Measurements from ENCODE around the gene TBC1D5. TPM values are rescaled to one million over a fixed set of nuclear protein-coding genes. Genes with fewer than 3 reads are reported as not detected.

Gene TBC1D5
- total and polyA plus RNA-seq, 2 of the 8 experiments (the other 6 are each of a cell fraction or from before 2014, with no cell fraction given), result 11.0 to 22.9 TPM

DNA sequence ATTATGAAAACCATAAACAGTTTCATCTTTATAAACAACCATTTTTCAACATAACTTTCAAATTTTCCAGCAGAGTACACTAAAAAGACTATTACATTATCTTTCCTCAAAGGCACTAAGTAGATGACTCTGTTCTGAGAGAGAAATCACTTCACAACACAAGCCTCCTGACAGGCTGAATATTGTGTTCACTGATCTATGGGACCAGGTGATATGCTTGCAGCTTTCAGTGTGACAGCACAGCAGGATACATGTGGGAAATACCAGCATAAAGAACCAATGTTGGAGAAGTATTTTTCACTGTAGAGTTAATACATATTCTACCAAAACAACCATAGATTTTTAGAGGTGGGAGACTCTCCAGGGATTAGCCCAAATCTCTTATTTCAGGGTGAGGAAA, 507.1 kb downstream of the TBC1D5 start:
- Histone ChIP-seq H3K36me3 (ENCODE audit: control insufficient read depth in 2 of 4, insufficient read depth in 4 of 4, low read length in 3 of 4) (no peaks in the 10 kb centered on the region), H4K91ac (replicated peaks; ENCODE audit: insufficient read length, low read length) (no peak overlapping the region), H3K79me1 (ENCODE audit: low read depth, low read length) (no peaks in the 10 kb centered on the region), H3K27ac (ENCODE audit: low read depth, low read length) (no peak overlapping the region), H4K20me1 (replicated peaks in 1 of 2; ENCODE audit: control insufficient read depth in 1 of 2, insufficient read depth in 2 of 2, low read length in 2 of 2) (no peaks in the 10 kb centered on the region), H2BK15ac (ENCODE audit: low read length) (no peak overlapping the region), H2BK12ac (ENCODE audit: low read depth, low read length) (no peak overlapping the region), H2AFZ (ENCODE audit: low read length) (no peak overlapping the region), H3K79me2 (ENCODE audit: control insufficient read depth in 1 of 2, insufficient read depth in 2 of 2, low read length in 2 of 2) (no peaks in the 10 kb centered on the region), H3K14ac (ENCODE audit: insufficient read length) (no peak overlapping the region), H3K23ac (ENCODE audit: insufficient read length) (no peak overlapping the region), H3K4ac (replicated peaks; ENCODE audit: insufficient read length, low read depth, low read length) (no peak overlapping the region), H3K56ac (replicated peaks; ENCODE audit: insufficient read length, low read depth, low read length) (no peak overlapping the region), H4K8ac (ENCODE audit: extremely low read depth, insufficient read depth, low read length) (no peak overlapping the region), H4K5ac (ENCODE audit: insufficient read length, low read depth, low read length) (no peak overlapping the region), H3K9ac (replicated peaks in 1 of 4; ENCODE audit: extremely low read depth in 1 of 4, low read depth in 3 of 4, low read length in 3 of 4) (no peak overlapping the region), H3K9me3 (ENCODE audit: insufficient read depth in 2 of 2, low read depth in 1 of 2, low read length in 1 of 2) (no peaks in the 10 kb centered on the region), H3K27me3 (replicated peaks in 1 of 4; ENCODE audit: control insufficient read depth in 3 of 4, extremely low read depth in 1 of 4, insufficient read depth in 3 of 4, low read length in 3 of 4) (no peaks in the 10 kb centered on the region), H3K4me1 (replicated peaks in 1 of 4; ENCODE audit: control insufficient read depth in 3 of 4, insufficient read depth in 4 of 4, low read length in 3 of 4) (no peaks in the 10 kb centered on the region), H2BK20ac (ENCODE audit: low read length) (no peak overlapping the region), H3K23me2 (ENCODE audit: low read depth, low read length) (no peaks in the 10 kb centered on the region), H2BK120ac (replicated peaks; ENCODE audit: low read depth, low read length) (no peak overlapping the region), H2AK5ac (ENCODE audit: low read depth, low read length) (no peak overlapping the region), H2BK5ac (ENCODE audit: low read depth, low read length) (no peak overlapping the region), H3K4me3 (ENCODE audit: extremely low read depth in 1 of 4, insufficient read depth in 2 of 4, low read depth in 3 of 4, low read length in 4 of 4) (no peak overlapping the region), H3K4me2 (ENCODE audit: insufficient read depth in 1 of 2, low read depth in 2 of 2, low read length in 2 of 2) (no peak overlapping the region), H3K18ac (ENCODE audit: extremely low read depth, low read length) (no peak overlapping the region)
- ChIA-PET POLR2A (ENCODE audit: partially characterized antibody) (interaction anchor here (1.3 kb wide), 1 partner anchor 10 kb away, joined by 3 read pairs; no protein-coding TSS in a partner anchor), CTCF (ENCODE audit: partially characterized antibody) (interaction anchor here (1.1 to 1.4 kb wide), 3 partner anchors 9 to 53 kb away, joined by 3 to 5 read pairs (median 5); no protein-coding TSS in a partner anchor)
- FAIRE-seq (no peak), DNase-seq (ENCODE audit: low read depth in 1 of 2, low spot score in 2 of 2) (no peak)
- TF ChIP-seq SRF (IDR thresholded peaks at IDR 0.05; ENCODE audit: low read depth, low read length) (no peak), RBBP5 (IDR thresholded peaks at IDR 0.05; ENCODE audit: borderline replicate concordance, low read depth, low read length) (no peak), RFX5 (IDR thresholded peaks at IDR 0.05; ENCODE audit: borderline replicate concordance, low read depth, low read length) (no peak), SP1 (IDR thresholded peaks at IDR 0.05; ENCODE audit: low read depth, low read length) (no peak), BCL11A (IDR thresholded peaks at IDR 0.05; ENCODE audit: low read depth in 2 of 2, low read length in 2 of 2) (no peak), EZH2 (IDR thresholded peaks at IDR 0.05; ENCODE audit: low read depth, low read length, severe bottlenecking) (no peak), KDM4A (IDR thresholded peaks at IDR 0.05; ENCODE audit: low read depth, low read length, severe bottlenecking) (no peak), CHD2 (IDR thresholded peaks at IDR 0.05; ENCODE audit: low read length) (no peak), EGR1 (IDR thresholded peaks at IDR 0.05; ENCODE audit: borderline replicate concordance, low read depth, low read length) (no peak), KDM5A (IDR thresholded peaks at IDR 0.05; ENCODE audit: low read length) (no peak), JUND (IDR thresholded peaks at IDR 0.05; ENCODE audit: low read length) (no peak), MAFK (IDR thresholded peaks at IDR 0.05; ENCODE audit: low read depth, low read length) (no peak), BRCA1 (IDR thresholded peaks at IDR 0.05; ENCODE audit: low read depth, low read length) (no peak), SIX5 (IDR thresholded peaks at IDR 0.05; ENCODE audit: low read depth, low read length) (no peak), CBX5 (IDR thresholded peaks at IDR 0.05; ENCODE audit: low read depth, low read length) (no peak), POU5F1 (IDR thresholded peaks at IDR 0.05; ENCODE audit: low read depth, low read length) (no peak), FOSL1 (IDR thresholded peaks at IDR 0.05; ENCODE audit: insufficient read depth, low read depth, low read length) (no peak)
